GM21447 (cell line): ENCODE data around the gene CLDN6.

Experiments used
- ATAC-seq: cut with Tn5 transposase; IDR thresholded peaks from one replicate; pipeline ENCODE4 v1.9.1; 2021; ENCODE audit not compliant: unreplicated experiment

CLDN6 gene

GRCh38 chr16:3015865-3016521 lies 2.0 kb downstream of the CLDN6 start:
- no peak for ATAC-seq

GRCh38 chr16:3014971-3015370 lies 3.0 kb downstream of the CLDN6 start:
- ATAC-seq = no peak

GRCh38 chr16:3013998-3014690 lies 3.8 kb downstream of the CLDN6 start:
- ATAC-seq = no peak

- no peak for ATAC-seq
These were observed 4.5 kb downstream of the CLDN6 start for GRCh38 chr16:3013491-3013951.

- no peak for ATAC-seq
These were observed 5.1 kb downstream of the CLDN6 start, which contains the start of gene CLDN9 for GRCh38 chr16:3012828-3013420. Gene CLDN9 (plus strand): TSS chr16:3012923. CDS start chr16:3013363, 440 bp downstream.

GRCh38 chr16:3012246-3012645 lies 5.7 kb downstream of the CLDN6 start:
- ATAC-seq = no peak

- ATAC-seq = no peak
These were observed 7.5 kb downstream of the CLDN6 start for GRCh38 chr16:3010510-3010909.

- ATAC-seq = no peak
These were observed 8.2 kb downstream of the CLDN6 start for GRCh38 chr16:3009568-3010390.

GRCh38 chr16:3008690-3009037 lies 9.3 kb downstream of the CLDN6 start:
- ATAC-seq = no peak

- ATAC-seq = no peak
These were observed 9.9 kb downstream of the CLDN6 start for GRCh38 chr16:3007957-3008689.

GRCh38 chr16:3007059-3007956 lies 10.7 kb downstream of the CLDN6 start:
- no peak for ATAC-seq

- no peak for ATAC-seq
These were observed 13.2 kb downstream of the CLDN6 start for GRCh38 chr16:3004781-3005284.

GRCh38 chr16:3004319-3004718 lies 13.7 kb downstream of the CLDN6 start:
- peak; percentile 1 for ATAC-seq

GRCh38 chr16:3003582-3004270 lies 14.3 kb downstream of the CLDN6 start:
- ATAC-seq = peak; percentile 95

- ATAC-seq = no peak
These were observed 16.7 kb downstream of the CLDN6 start for GRCh38 chr16:3001316-3001715.

- ATAC-seq = no peak
These were observed 17.4 kb downstream of the CLDN6 start for GRCh38 chr16:3000540-3000939.

GRCh38 chr16:2999929-3000328 lies 18.1 kb downstream of the CLDN6 start:
- no peak for ATAC-seq

GRCh38 chr16:2996298-2996697 lies 21.7 kb downstream of the CLDN6 start:
- ATAC-seq = no peak
